CD4-positive, alpha-beta T cell treated with Interleukin-2 at 100 ng/mL for 4 hours (primary cell): ENCODE results near the gene RPS2.

Experiments
- DNase-seq: peaks from one replicate; pipeline ENCODE4 v3.0.0-alpha.2; 2020; ENCODE audit warnings: low spot score

The RPS2 gene

GRCh38 chr16:1981398-1981836 is 16.8 kb upstream of the RPS2 start, which contains the start of gene NOXO1:
Gene NOXO1, minus strand, starts transcription at chr16:1981469. Its CDS starts 290 bp downstream, at chr16:1981179.
- no peak for DNase-seq

- DNase-seq, result no peak
These were observed 16.1 kb upstream of the RPS2 start for GRCh38 chr16:1980770-1981087.

- no peak for DNase-seq
These were observed 15.6 kb upstream of the RPS2 start for GRCh38 chr16:1980030-1980769.

- DNase-seq, result no peak
These were observed 14.8 kb upstream of the RPS2 start for GRCh38 chr16:1979271-1980029.

- no peak for DNase-seq
These were observed 14.0 kb upstream of the RPS2 start for GRCh38 chr16:1978476-1979120.

GRCh38 chr16:1977875-1978268 is 13.2 kb upstream of the RPS2 start:
- DNase-seq, result no peak

GRCh38 chr16:1976951-1977874 is 12.6 kb upstream of the RPS2 start:
- DNase-seq, result no peak

GRCh38 chr16:1976216-1976520 is 11.5 kb upstream of the RPS2 start:
- no peak for DNase-seq

GRCh38 chr16:1975432-1976215 is 11.0 kb upstream of the RPS2 start:
- no peak for DNase-seq

GRCh38 chr16:1974157-1975070 is 9.8 kb upstream of the RPS2 start:
- DNase-seq, result no peak

- no peak for DNase-seq
These were observed 9.0 kb upstream of the RPS2 start for GRCh38 chr16:1973461-1974156.

- DNase-seq, result no peak
These were observed 7.9 kb upstream of the RPS2 start for GRCh38 chr16:1972490-1972877.

- peak; percentile 96 for DNase-seq
These were observed 7.3 kb upstream of the RPS2 start, which contains the start of gene TBL3 for GRCh38 chr16:1971796-1972489. Gene TBL3, plus strand, starts transcription at chr16:1972053. Its CDS starts 112 bp downstream, at chr16:1972165.

GRCh38 chr16:1968146-1968953 is 3.7 kb upstream of the RPS2 start:
- no peak for DNase-seq

- no peak for DNase-seq
These were observed 1.8 kb upstream of the RPS2 start, which contains the start of gene RNF151 for GRCh38 chr16:1966460-1966859. Gene RNF151, plus strand, starts transcription at chr16:1966856. Its CDS starts 26 bp downstream, at chr16:1966882.

GRCh38 chr16:1965396-1966001 is 873 bp upstream of the RPS2 start:
- no peak for DNase-seq

- DNase-seq, result peak; percentile 41
These were observed 670 bp downstream of the RPS2 start for GRCh38 chr16:1963806-1964505.
